ENCODE results near the gene C6orf118.
A peak's percentile ranks its signal among the peaks of the same experiment; 100 is the strongest.

C6orf118 gene

GRCh38 chr6:165308926-165309731 lies at the start of gene C6orf118:
Gene C6orf118 (minus strand): TSS chr6:165309605. CDS start chr6:165309586, 19 bp downstream.
- peak; percentile 91 for DNase-seq

- DNase-seq, result no peak
These were observed 36.3 kb upstream of the C6orf118 start for GRCh38 chr6:165345700-165346099.

GRCh38 chr6:165340532-165340931 lies 31.1 kb upstream of the C6orf118 start:
- no peak for DNase-seq

GRCh38 chr6:165325609-165326008 lies 16.2 kb upstream of the C6orf118 start:
- DNase-seq, result no peak

GRCh38 chr6:165321555-165322145 lies 12.2 kb upstream of the C6orf118 start:
- no peak for DNase-seq

- no peak for DNase-seq
These were observed 11.7 kb upstream of the C6orf118 start for GRCh38 chr6:165321150-165321549.

GRCh38 chr6:165317723-165318122 lies 8.3 kb upstream of the C6orf118 start:
- DNase-seq, result no peak

GRCh38 chr6:165306955-165307354 lies 2.5 kb downstream of the C6orf118 start:
- DNase-seq, result no peak

- no peak for DNase-seq
These were observed 7.8 kb downstream of the C6orf118 start for GRCh38 chr6:165301372-165302246.

GRCh38 chr6:165300422-165300936 lies 8.9 kb downstream of the C6orf118 start:
- no peak for DNase-seq

GRCh38 chr6:165298875-165299274 lies 10.5 kb downstream of the C6orf118 start:
- no peak for DNase-seq

GRCh38 chr6:165298402-165298801 lies 11.0 kb downstream of the C6orf118 start:
- no peak for DNase-seq

- no peak for DNase-seq
These were observed 16.7 kb downstream of the C6orf118 start for GRCh38 chr6:165292657-165293056.

GRCh38 chr6:165274611-165275010 lies 34.8 kb downstream of the C6orf118 start:
- no peak for DNase-seq

GRCh38 chr6:165272585-165272984 lies 36.8 kb downstream of the C6orf118 start:
- DNase-seq, result no peak

GRCh38 chr6:165268987-165269386 lies 40.4 kb downstream of the C6orf118 start:
- DNase-seq, result no peak

GRCh38 chr6:165266621-165267020 lies 42.8 kb downstream of the C6orf118 start:
- no peak for DNase-seq

GRCh38 chr6:165266191-165266590 lies 43.2 kb downstream of the C6orf118 start:
- DNase-seq, result no peak

- DNase-seq, result no peak
These were observed 48.9 kb downstream of the C6orf118 start for GRCh38 chr6:165260462-165260861.

GRCh38 chr6:165249808-165250207 lies 59.6 kb downstream of the C6orf118 start:
- no peak for DNase-seq

GRCh38 chr6:165245701-165246100 lies 63.7 kb downstream of the C6orf118 start:
- no peak for DNase-seq

- DNase-seq, result no peak
These were observed 64.1 kb downstream of the C6orf118 start for GRCh38 chr6:165245287-165245686.
